Central memory CD4-positive, alpha-beta T cell (primary cell): ENCODE results near the gene MYCL.
"Not testable (repeated sequence)": the region's sequence is repeated elsewhere in the genome, so short reads cannot be mapped to it uniquely, and the experiment has no call there.

Experiments used
- DNase-seq: peaks from one replicate; pipeline ENCODE4 v3.0.0; 2022

MYCL gene

GRCh38 chr1:39886757-39887231 lies 14.9 kb downstream of the MYCL start:
- no peak for DNase-seq

GRCh38 chr1:39885516-39885915 lies 16.2 kb downstream of the MYCL start:
- no peak for DNase-seq

GRCh38 chr1:39882152-39882551 lies 19.6 kb downstream of the MYCL start:
- DNase-seq: no peak

GRCh38 chr1:39877980-39878956 lies 23.4 kb downstream of the MYCL start:
- DNase-seq: no peak

GRCh38 chr1:39877231-39877778 lies 24.4 kb downstream of the MYCL start:
- no peak for DNase-seq

- no peak for DNase-seq
Measured at GRCh38 chr1:39876144-39876543, 25.6 kb downstream of the MYCL start.

- DNase-seq: no peak
Measured at GRCh38 chr1:39872698-39873097, 29.0 kb downstream of the MYCL start.

- DNase-seq: no peak
Measured at GRCh38 chr1:39871796-39872195, 29.9 kb downstream of the MYCL start.

GRCh38 chr1:39871043-39871442 lies 30.7 kb downstream of the MYCL start:
- not testable (repeated sequence) for DNase-seq

- DNase-seq: not testable (repeated sequence)
Measured at GRCh38 chr1:39869538-39870112, 32.1 kb downstream of the MYCL start.

- DNase-seq: no peak
Measured at GRCh38 chr1:39866767-39867166, 35.0 kb downstream of the MYCL start.

- no peak for DNase-seq
Measured at GRCh38 chr1:39865762-39866161, 36.0 kb downstream of the MYCL start.

GRCh38 chr1:39863177-39863576 lies 38.5 kb downstream of the MYCL start:
- DNase-seq: no peak

- DNase-seq: no peak
Measured at GRCh38 chr1:39861003-39861402, 40.7 kb downstream of the MYCL start.

- DNase-seq: no peak
Measured at GRCh38 chr1:39859859-39860812, 41.6 kb downstream of the MYCL start.

- no peak for DNase-seq
Measured at GRCh38 chr1:39858315-39858714, 43.4 kb downstream of the MYCL start.

- DNase-seq: no peak
Measured at GRCh38 chr1:39857126-39857878, 44.4 kb downstream of the MYCL start.

GRCh38 chr1:39854738-39855137 lies 47.0 kb downstream of the MYCL start:
- DNase-seq: no peak

GRCh38 chr1:39854314-39854713 lies 47.4 kb downstream of the MYCL start:
- no peak for DNase-seq

- no peak for DNase-seq
Measured at GRCh38 chr1:39852876-39853275, 48.8 kb downstream of the MYCL start.

GRCh38 chr1:39852214-39852791 lies 49.4 kb downstream of the MYCL start:
- DNase-seq: no peak
